Activated CD4-positive, alpha-beta T cell treated with anti-CD3 and anti-CD28 coated beads, Interleukin-2, Interleukin-6, amounts not matched to agents 100 ng/mL and 50 ng/mL, durations not matched to agents 16 hours and 8 hours (primary cell): Measurements from ENCODE around the gene ACAA2.
A peak's percentile ranks its signal among the peaks of the same experiment; 100 is the strongest.

Experiments
- DNase-seq: peaks from one replicate; pipeline ENCODE4 v3.0.0-alpha.2; 2020

ACAA2 gene

DNA sequence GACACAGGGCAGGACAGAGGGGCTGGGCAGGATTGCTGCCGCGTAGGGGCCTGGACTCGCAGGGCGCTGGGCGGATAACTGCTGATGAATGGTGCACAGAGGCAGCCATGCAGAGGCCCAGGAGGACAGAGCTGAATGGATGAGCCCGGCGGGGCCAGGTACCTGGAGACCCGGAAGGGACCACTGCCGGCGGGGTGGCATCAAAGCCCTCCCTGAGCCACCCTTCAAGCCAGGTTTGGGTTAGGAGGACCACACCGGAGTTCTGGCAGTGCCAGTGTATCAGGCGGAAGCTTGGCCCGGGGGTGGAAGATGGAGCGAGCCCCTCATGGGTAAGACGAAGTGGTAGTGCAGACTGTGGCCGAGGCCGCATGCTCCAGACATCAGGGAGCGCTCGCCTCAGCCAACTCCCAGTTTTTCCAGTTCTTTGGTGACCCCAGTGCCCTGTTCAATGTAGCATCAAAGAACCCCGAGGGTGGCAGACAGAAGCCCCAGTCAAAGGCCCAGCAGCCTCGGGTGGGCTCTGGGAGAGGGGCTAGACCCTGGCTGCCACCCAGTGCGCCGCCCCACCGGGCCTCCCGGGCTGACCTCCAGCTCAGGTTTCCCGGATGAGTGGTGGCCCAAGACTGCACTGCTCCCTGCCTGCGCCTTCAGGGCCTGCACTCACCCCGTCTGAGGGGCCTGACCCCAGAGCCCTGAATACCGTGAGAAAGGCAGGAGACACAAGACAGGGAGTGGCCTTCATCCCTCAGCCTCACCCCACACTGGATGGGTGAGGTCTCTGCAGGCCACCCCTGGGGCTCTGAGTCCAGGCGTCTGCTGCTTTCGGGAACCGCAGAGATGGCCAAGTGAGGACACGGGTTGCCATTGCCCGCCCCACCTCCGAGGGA is 50.9 kb downstream of the ACAA2 start:
- no peak for DNase-seq

DNA sequence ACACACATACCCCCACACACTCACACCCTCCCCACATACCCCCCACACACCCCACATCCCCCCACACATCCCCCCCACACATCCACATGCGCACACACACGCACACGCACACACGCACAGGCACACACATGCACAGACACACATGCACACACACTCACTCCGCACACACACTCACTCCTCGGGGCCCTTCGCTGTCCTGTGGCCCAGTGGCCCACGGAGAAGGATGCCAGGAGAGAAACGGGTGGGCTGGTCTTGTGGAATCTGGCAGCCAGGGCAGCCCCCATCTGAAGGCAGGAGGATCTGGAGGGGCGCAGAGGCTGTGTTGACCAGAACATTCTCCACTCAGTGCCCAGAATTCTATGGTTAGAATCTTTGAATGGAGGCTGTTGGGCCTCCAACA is 51.6 kb downstream of the ACAA2 start:
- DNase-seq: no peak

DNA sequence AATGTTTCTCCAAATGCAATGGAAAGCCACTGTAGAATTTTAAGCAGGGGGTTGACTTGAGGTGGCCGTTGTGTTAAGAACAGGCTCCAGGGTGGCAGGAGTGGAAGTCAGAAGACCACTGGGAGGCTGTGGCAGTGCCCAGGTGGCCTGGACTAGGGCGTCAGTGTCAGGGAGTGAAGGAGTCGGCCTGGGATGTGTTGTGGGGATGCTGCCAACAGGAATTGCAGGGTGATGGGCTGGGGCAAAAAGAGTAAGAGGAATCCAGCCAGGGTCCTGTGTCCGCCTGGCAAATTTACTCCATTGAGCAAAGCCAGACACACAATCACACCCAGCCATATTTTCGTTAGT is 55.1 kb downstream of the ACAA2 start:
- no peak for DNase-seq

DNA sequence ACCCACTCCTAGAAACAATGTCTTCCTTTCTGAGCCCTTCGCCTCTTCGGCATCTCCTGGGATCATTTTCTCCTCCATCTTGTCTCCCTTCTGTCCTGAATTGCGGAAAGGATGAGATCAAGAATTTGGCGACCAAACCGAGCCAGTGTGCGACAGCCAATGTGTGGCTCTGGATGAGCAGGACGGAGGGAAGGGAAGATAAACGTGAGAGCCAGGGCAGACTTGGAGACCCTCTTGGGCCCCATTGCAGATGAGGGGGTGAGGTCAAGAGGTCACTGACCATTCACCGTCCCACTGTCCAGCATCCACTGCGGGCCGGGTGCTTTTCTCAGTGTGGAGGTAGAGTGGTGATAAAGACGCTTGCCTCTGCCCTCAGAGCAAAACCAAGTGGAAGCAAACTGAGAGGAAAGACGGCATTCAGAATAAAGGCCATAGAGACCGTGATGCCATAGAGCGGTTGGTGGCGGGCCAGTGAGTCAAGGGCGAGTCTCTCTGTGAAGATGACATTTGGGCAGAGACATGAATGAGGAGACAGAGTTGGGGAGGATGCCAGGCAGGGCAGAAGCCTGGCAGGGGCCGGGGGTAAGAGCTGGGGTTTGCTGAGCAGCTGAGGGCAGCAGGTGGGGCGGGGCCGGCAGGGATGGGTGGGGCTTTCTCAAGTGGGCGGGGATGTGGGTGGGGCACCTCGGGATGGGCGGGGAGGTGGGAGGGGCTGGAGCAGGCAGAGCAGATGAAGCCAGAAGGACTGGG is 55.6 kb downstream of the ACAA2 start:
- peak; percentile 7 for DNase-seq

DNA sequence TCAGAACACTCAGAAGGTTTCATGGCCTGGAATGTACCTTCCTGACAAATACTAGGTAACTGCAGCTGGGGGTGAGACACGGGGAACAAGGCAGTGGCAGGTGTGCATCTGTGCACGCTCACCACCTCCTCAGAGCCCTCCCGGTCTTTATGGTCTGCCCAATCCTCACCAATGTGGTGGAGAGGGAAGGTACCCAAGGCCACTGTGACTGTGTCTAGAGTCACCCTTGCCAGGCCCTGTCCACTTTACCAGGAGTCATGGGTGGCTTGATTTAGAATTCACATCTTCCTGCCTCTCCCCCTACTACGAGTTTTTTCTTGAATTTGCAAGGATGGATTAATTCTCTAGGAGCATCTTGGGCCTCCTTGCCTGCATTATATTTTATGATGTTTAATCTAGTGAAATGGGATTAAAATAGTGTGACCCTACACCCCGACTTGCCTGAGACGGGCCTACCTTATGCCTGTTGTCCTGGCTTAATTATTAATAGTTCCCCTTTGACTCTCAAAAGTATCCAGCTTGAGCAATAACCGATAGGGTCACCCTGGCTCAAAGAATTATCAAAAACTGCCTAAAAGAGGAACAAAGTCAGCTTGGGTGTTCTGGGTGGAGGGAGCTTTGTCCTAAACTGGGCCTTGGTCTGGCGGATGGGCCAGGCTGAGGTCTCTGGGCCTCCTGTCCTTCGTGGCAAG is 56.5 kb downstream of the ACAA2 start:
- DNase-seq: no peak

DNA sequence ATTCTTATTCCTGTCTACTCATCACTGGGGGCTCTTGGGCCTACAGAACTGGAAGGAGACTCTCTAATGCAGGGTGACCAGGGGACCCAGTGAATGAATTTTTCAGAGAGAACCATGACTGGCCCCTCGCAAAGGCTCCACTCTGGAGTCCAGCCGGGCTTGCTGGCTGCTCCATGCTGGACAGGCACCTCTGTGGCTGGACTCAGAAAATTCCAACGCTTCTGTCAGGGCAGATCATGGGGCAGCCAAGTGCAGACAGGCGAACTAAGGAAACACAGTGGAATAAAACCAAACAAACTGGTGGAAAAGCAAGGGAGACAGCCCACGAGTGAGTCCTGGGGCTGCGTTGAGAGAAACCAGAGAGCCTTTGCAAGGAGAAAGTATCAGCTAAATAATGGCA is 57.2 kb downstream of the ACAA2 start:
- DNase-seq: no peak

DNA sequence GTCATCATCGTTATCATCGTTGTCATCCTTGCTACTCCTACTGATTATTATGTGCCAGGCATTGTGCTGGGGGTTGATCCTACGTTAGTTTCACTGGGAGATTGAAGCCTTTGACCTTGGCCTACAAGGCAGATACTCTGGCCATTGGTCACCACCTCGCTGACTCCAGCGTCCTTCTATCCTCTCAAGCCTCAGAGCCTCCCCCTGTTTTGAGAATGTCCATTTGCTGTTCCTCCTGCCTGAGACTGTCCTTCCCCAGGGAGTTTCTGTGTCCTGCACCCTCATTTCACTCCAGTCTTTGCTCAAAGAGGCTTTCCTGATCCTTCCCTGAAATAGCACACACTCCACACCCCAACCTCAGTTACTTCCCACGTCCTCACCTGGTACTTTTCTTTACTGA is 57.8 kb downstream of the ACAA2 start:
- no peak for DNase-seq

DNA sequence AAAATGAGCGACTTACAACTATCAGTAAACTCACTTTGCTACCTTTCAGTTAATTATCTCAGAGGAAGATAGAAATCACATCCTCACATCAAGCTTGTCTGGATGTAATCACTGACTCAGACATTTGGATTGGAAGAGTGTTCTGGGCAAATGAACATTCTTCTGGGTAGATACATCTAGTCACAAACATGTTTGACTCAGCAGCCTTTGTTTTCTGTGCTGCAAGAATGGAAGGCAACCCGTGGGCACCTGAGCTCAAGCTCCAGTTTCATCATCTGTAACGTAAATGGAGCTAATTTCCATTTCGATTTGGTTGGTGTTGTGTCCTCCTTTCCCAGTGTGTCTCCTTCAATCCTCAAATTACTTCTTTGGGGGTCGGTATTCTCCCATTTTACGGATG is 58.5 kb downstream of the ACAA2 start:
- DNase-seq: no peak

DNA sequence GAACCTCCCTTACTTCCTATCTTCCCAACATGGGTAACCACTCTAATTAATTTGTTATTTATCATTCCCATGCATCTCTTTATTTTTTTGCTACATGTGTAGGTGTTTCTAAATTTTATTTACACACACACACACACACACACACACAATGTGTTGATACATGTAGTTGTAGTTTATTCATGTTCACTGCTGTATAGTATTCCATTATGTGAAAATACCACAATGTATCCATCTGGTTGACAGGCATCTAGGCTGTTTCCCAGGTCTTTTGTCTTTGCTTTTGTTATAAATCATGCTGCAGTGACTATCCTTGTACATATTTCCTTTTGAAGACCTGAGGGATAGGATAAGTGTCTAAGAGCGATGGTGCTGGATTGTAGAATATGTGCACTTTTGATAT is 59.7 kb downstream of the ACAA2 start:
- DNase-seq: no peak

DNA sequence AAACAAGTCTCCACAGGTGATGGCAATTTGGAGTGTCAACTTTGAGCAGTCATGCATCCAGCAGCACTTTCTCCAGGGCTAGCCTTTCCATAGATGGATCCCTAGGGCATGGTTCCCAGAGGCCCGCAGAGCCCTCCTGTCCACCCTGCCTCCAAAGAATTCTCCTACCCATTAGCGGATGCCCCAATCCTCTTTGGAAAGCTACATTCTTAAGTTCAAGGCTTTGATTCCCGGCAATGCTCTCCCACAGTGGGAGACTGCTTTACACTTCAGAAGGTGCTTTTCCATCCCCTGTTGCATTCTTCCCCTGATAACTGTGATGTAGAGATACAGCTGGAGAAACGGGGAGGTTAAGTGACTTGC is 61.3 kb downstream of the ACAA2 start:
- no peak for DNase-seq

DNA sequence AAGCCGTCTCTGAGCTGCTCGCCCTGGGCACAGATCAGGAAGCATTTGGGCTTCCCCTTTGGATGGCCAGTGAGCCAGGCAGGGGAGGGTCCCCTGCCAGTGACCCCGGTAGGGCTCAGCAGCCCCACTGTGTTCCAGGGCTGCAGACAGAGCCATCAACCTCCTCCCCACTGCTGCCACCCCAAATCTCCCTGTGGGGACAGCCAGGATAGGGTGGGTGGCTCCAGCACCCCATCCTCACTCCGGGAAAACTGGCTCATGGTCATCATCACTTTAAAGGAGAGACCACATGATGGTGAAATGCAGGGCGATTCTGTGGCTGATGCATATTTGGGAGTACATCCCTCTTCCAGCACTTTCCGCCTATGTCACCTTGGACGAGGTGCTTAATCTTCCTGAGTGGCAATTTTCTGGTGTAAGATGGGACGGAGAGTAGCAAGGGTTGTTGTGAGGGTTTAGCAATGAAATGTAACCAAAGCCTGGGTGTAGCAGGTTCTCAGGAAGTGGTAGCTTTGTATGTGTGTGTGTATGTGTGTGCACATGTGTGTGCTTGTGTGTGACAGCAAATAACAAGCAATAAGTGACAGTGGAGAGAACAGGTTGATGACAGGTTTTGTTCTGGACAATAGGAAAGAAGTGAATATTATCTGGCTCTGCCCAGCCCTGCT is 61.8 kb downstream of the ACAA2 start:
- DNase-seq: no peak

DNA sequence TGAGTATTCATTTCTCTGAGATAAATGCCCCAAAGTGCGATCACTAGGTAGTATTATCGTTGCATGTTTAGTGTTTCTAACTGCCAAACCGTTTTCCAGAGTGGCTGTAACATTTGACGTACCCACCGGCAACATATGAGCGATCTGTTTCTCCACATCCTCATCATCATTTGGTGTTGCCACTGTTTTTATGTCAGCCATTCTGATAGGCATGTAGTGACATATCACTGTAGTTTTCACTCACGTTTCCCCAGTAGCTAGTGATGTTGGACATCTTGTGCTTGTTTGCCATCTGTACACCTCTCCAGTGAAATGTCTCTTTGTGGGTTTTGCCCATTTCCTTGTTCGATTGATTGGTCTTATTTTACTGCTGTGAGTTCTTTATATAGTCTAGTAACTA is 63.8 kb downstream of the ACAA2 start:
- DNase-seq: no peak

DNA sequence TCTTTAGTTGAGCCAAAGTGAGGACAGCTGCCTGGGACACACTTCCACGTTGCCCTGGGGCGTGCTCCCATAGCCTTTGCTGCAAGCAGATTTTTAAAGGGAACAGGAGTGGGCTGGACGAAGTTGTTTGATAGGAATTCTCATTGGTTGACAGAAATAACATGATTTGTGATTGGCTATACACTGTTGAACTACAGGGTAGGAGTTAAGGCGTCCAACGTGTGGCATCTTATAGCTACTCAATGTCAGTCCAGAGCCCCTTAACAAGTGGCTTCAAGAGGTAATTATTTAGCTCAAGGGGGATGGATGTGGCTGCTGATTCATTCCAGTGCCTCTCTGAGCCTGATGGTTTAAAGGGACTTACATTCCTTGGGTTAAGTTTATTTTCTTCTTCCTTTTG is 65.5 kb downstream of the ACAA2 start:
- no peak for DNase-seq

DNA sequence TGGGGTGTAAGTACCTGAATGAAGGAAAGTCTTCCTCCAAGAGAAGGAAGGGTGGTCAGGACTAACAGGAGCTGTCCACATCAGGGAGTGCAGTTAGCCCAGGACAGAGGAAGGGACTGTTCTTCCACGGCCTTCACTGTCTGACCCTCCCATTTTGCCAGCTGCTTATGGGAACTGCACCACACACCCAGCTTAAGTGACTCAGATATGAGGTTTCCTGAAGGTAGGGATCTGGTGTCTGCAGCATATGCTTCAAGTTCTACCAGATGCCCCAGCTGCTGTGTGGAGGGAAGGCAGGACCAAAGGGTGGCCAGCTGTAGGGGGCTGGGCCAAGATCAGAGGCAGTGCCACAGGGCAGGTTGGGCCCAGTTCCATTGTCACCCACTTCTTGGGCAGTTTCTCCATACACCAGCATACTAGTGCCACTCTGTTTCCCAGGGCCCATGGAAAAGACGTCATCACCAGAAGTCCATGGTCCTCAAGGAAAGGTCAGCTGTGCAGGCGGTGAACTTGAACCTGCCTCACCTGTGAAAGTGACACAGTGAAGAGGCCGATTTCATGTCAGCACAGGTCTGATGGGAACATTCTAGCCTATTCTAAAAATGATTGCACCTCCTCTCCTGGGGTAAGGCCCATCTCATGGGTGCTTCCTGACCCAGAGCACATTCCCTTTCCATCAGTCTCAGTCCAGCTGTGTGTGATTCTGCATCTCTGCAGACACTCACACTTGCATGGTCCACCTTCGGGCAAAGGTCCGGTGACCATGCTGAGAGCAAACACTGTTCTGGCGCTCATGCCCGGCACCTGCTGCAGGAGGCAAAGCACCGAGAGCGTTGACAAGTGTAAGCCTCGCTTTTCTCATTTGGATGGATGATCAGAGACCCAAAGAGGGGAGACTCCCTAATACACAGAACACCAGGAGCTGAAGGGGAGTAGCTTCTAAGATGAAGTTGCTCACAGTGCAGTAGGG is 68.0 kb downstream of the ACAA2 start:
- DNase-seq: no peak

DNA sequence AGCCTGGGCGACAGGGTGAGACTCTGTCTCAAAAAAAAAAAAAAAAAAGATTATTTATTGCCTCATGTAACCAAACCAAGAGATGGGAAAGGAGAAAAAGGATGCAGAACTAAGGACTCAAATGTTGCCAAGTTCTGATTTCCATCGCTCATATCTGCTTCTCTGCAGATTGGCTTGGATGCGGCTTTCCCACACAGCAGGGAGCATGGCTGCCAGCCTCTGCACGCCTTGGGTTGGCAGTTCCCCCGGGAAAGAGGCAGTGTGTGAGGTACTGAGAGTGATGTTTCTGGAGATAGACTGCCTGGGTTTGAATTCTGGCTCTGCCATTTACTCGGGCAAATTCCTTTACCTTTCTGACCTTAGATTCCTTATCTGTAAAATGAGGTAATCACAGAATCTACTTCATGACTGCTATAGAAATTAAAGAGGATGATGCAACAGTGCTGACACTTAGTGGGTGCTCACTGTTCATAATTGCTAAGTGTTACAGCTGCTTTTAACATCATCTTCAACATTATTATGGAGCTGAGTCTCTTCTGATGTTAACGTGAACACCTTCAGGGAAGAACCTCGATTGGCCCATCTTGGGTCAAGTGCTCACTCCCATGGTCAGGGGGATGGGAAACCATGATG is 68.8 kb downstream of the ACAA2 start:
- no peak for DNase-seq

DNA sequence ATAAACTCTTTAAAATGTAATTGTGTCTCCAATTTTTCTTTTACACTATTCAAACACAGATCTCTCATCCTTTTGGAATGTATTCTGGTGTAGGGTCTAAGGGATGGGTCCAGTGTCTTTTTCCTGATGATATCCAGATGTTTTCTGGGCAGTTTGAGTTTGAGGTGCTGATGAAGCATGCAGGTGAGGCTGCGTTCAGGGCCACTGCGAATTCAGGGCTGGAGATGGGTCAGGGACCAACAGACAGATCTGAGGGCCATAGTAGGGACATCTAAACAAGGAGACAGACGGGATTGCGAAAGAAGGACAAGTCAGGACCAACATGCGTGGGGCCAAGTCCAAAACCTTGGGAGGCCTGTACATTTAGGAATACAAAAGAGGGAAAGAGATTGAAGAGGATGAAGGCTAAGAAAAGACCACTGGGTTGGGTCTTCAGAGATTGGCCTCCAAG is 70.2 kb downstream of the ACAA2 start:
- DNase-seq: no peak

DNA sequence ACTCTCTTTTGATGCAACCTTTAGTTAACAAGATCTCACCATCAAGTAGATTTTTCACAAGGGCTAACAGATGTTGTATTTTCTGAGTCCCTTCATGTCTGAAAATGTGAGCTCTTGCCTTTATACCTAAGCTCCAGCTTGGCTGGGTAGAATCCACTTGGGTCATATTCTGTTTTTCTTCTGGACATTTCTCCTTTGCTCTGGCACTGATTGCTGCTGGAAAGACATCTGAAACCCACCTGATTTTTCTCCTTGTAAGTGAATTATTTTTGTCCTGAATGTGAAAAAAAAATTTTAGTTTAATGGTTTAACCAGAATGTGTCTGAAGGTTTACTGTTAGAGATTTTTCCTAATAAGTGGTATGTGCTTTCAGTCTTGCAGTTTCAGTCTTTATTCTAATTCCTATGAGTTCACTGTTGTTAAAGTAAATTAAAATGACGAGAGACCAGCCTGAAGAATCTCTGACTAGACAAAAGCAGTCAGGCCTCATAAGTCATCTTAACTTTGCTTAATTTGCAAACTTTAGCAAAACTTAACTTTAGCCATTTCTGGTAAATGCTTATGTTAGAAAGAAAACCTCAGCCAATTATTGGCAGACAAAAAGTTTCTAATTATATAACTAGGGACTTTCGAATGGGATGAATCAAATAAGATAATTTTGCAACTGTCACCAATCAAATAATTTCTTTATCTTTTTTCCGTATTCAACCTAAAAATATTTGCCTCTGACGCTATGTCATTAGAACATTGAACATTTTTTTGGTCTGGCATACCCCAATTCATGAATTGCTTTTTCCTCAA is 70.8 kb downstream of the ACAA2 start:
- no peak for DNase-seq

DNA sequence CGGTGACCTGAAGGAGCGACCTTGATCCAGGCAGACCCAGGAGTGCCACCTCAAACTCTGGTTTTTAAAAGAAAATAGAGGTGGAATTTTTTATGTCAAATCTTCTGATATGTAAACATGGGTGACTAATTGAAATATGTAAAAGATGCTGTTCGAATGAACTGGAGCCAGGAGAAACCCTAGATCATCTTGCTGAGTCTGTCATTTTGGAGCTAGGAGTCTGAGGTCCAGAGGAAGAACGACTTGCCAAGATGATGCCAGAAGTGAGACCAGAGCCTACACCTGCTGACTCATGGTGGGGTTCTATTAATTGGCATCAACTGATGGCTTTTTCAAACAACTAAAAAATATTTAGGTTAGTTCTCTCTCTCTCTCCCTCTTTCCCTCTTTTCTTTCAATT is 74.1 kb downstream of the ACAA2 start:
- no peak for DNase-seq

DNA sequence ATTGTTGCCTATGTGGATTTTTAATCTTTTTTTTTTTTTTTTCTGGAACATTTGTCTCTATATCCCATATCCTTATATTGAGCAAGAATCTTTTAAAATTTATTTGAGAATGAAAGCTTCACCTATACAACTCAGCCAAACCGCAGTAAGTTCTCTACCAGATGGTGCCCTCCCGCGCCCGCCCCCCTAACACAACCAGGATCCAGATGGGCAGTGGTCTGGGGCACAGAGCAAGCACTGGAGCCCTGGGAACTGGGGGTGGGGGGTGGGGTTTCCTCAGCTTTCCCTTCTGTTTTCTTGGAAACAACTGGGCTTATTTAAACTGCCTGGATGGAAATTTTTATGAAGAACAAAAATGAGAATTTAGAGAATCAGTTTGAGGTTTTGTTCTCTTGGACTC is 74.6 kb downstream of the ACAA2 start:
- no peak for DNase-seq

DNA sequence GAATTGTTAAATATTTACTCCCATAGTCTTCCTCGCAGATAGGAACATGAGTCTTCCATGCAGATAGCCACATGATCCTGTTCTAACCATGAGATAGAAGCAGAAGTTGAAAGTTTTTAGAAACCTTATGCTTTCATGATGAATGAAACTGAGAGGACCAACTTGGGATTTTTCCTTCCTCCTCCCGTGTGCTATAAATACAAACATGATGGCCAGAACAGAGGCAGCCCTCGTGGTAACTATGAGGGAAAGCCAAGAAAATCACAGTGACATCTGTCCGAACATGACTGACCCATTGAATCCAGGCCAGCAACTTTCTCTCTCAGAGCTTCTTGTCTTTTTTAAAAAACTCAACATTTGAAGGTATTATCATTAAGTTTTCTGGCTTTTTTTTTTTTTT is 78.5 kb downstream of the ACAA2 start:
- DNase-seq: no peak
